Vagina (tissue), 2 donors: Measurements from ENCODE around the gene CDKN1A. TPM values are rescaled to one million over a fixed set of nuclear protein-coding genes. Genes with fewer than 3 reads are reported as not detected.
A peak's percentile ranks its signal among the peaks of the same experiment; 100 is the strongest.

Experiments
- DNase-seq, 2 donors: peaks; one replicate each; pipeline ENCODE4 v3.0.0-alpha.2; 2017; ENCODE audit errors: extremely low spot score in 2 of 2
- H3K27ac ChIP-seq: fragments of 200-600 bp; sonication (generic); one replicate; pipeline ENCODE4 v1.5.1; 2019
- H3K27me3 ChIP-seq: fragments of 200-600 bp; sonication (generic); one replicate; pipeline ENCODE4 v1.5.1; 2019
- H3K36me3 ChIP-seq, 2 donors: fragments of 200-600 bp; sonication (generic); one replicate each; pipeline ENCODE4 v1.5.1; 2017 to 2019
- H3K4me1 ChIP-seq: fragments of 200-600 bp; sonication (generic); one replicate; pipeline ENCODE4 v1.5.1; 2019
- H3K4me3 ChIP-seq, 2 donors: fragments of 200-600 bp; sonication (generic); 1 replicate in 1 of 2; 2 replicates in 1 of 2; pipeline ENCODE4 v1.5.1; 2016 to 2019
- H3K9me3 ChIP-seq: fragments of 200-600 bp; sonication (generic); one replicate; pipeline ENCODE4 v1.5.1; 2019
- POLR2A ChIP-seq, 2 donors: fragments of 450-650 bp; IDR thresholded peaks; one replicate each; pipeline ENCODE4 v1.6.1; 2017; ENCODE audit warnings: antibody characterized with exemption in 2 of 2, mild to moderate bottlenecking in 2 of 2, moderate library complexity in 2 of 2
- POLR2AphosphoS5 ChIP-seq, 2 donors: sonication (generic); formaldehyde crosslinking; IDR thresholded peaks; one replicate each; pipeline ENCODE4 v1.9.0; 2017; ENCODE audit warnings: antibody characterized with exemption in 2 of 2, mild to moderate bottlenecking in 2 of 2, low read depth in 1 of 2; ENCODE audit not compliant: insufficient read depth in 1 of 2
- intact Hi-C: fragments of 100-400 bp; cut with DNase I; formaldehyde crosslinking; loops from one replicate; pipeline ENCODE4 v1.15.1; 2023
- total RNA-seq: library from RNA; depleted of rRNA; stranded (reverse); fragments of >200 nt; gene quantifications from one replicate; pipeline ENCODE4 v1.2.3, GENCODE V29; 2016
- TF ChIP-seq, protein P1 (sequence below), 3 experiments: fragments of 450-650 bp in 2 of 3; fragments of 200-600 bp in 1 of 3; sonication (generic) in 1 of 3; IDR thresholded peaks; one replicate each; pipeline ENCODE4 v1.5.1; 2017 to 2019; ENCODE audit warnings: antibody characterized with exemption in 3 of 3, mild to moderate bottlenecking in 2 of 3, moderate library complexity in 2 of 3

CDKN1A gene
- total RNA-seq, 1 donor from 2014 or later, result 169 TPM

DNA sequence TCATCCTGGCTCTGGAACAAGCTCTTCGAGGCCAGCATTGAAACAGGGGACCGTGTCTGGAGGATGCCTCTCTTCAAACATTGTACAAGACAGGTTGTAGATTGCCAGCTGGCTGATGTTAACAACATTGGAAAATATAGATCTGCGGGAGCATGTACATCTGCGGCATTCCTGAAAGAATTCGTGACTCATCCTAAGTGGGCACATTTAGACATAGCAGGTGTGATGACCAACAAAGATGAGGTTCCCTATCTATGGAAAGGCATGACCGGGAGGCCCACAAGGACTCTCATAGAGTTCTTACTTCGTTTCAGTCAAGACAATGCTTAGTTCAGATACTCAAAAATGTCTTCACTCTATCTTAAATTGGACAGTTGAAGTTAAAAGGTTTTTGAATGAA is 3.6 kb upstream of the CDKN1A start:
- DNase-seq, result no peak
- TF ChIP-seq, protein P1, sequence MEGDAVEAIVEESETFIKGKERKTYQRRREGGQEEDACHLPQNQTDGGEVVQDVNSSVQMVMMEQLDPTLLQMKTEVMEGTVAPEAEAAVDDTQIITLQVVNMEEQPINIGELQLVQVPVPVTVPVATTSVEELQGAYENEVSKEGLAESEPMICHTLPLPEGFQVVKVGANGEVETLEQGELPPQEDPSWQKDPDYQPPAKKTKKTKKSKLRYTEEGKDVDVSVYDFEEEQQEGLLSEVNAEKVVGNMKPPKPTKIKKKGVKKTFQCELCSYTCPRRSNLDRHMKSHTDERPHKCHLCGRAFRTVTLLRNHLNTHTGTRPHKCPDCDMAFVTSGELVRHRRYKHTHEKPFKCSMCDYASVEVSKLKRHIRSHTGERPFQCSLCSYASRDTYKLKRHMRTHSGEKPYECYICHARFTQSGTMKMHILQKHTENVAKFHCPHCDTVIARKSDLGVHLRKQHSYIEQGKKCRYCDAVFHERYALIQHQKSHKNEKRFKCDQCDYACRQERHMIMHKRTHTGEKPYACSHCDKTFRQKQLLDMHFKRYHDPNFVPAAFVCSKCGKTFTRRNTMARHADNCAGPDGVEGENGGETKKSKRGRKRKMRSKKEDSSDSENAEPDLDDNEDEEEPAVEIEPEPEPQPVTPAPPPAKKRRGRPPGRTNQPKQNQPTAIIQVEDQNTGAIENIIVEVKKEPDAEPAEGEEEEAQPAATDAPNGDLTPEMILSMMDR (IDR thresholded peaks at IDR 0.05), result no peak
- no peak for TF ChIP-seq POLR2AphosphoS5 (IDR thresholded peaks at IDR 0.05; ENCODE audit: insufficient read depth in 1 of 2, low read depth in 1 of 2)
- no peak for TF ChIP-seq POLR2A (IDR thresholded peaks at IDR 0.05)
- Histone ChIP-seq H3K4me3 (no peak overlapping the region), H3K9me3 (no peaks in the 10 kb centered on the region), H3K27ac (no peak overlapping the region), H3K36me3 (no peaks in the 10 kb centered on the region), H3K27me3 (no peaks in the 10 kb centered on the region), H3K4me1 (peaks cover 29% of the 10 kb centered on the region)
- intact Hi-C loops, result loop anchor here (5.0 kb wide), 1 partner anchor 48 kb away; no protein-coding TSS in a partner anchor

DNA sequence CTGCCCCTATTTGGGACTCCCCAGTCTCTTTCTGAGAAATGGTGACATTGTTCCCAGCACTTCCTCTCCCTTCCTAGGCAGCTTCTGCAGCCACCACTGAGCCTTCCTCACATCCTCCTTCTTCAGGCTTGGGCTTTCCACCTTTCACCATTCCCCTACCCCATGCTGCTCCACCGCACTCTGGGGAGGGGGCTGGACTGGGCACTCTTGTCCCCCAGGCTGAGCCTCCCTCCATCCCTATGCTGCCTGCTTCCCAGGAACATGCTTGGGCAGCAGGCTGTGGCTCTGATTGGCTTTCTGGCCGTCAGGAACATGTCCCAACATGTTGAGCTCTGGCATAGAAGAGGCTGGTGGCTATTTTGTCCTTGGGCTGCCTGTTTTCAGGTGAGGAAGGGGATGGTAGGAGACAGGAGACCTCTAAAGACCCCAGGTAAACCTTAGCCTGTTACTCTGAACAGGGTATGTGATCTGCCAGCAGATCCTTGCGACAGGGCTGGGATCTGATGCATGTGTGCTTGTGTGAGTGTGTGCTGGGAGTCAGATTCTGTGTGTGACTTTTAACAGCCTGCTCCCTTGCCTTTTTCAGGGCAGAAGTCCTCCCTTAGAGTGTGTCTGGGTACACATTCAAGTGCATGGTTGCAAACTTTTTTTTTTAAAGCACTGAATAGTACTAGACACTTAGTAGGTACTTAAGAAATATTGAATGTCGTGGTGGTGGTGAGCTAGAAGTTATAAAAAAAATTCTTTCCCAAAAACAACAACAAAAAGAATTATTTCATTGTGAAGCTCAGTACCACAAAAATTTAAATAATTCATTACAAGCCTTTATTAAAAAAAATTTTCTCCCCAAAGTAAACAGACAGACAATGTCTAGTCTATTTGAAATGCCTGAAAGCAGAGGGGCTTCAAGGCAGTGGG is 2.1 kb upstream of the CDKN1A start:
- TF ChIP-seq POLR2A (IDR thresholded peaks at IDR 0.05), result no peak
- TF ChIP-seq, protein P1 (IDR thresholded peaks at IDR 0.05), result no peak
- TF ChIP-seq POLR2AphosphoS5 (IDR thresholded peaks at IDR 0.05; ENCODE audit: insufficient read depth in 1 of 2, low read depth in 1 of 2), result peak in 1 of 2 donors; percentile 13
- Histone ChIP-seq H3K27ac (peak overlapping the region; percentile 99), H3K36me3 (no peaks in the 10 kb centered on the region), H3K9me3 (no peaks in the 10 kb centered on the region), H3K4me1 (peaks cover 36% of the 10 kb centered on the region), H3K4me3 (no peak overlapping the region), H3K27me3 (no peaks in the 10 kb centered on the region)
- intact Hi-C loops, result loop anchor here (5.0 kb wide), 1 partner anchor 49 kb away; no protein-coding TSS in a partner anchor
- DNase-seq, result no peak

DNA sequence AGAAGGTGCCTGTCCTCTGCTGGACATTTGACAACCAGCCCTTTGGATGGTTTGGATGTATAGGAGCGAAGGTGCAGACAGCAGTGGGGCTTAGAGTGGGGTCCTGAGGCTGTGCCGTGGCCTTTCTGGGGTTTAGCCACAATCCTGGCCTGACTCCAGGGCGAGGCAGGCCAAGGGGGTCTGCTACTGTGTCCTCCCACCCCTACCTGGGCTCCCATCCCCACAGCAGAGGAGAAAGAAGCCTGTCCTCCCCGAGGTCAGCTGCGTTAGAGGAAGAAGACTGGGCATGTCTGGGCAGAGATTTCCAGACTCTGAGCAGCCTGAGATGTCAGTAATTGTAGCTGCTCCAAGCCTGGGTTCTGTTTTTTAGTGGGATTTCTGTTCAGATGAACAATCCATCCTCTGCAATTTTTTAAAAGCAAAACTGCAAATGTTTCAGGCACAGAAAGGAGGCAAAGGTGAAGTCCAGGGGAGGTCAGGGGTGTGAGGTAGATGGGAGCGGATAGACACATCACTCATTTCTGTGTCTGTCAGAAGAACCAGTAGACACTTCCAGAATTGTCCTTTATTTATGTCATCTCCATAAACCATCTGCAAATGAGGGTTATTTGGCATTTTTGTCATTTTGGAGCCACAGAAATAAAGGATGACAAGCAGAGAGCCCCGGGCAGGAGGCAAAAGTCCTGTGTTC is 1.3 kb upstream of the CDKN1A start:
- DNase-seq, result no peak
- Histone ChIP-seq H3K36me3 (no peaks in the 10 kb centered on the region), H3K27ac (peak overlapping the region; percentile 99), H3K4me1 (peaks cover 44% of the 10 kb centered on the region), H3K9me3 (no peaks in the 10 kb centered on the region), H3K27me3 (no peaks in the 10 kb centered on the region), H3K4me3 (no peak overlapping the region)
- intact Hi-C loops, result loop anchor here (5.0 kb wide), 1 partner anchor 50 kb away; no protein-coding TSS in a partner anchor
- TF ChIP-seq, protein P1 (IDR thresholded peaks at IDR 0.05), result no peak
- TF ChIP-seq POLR2AphosphoS5 (IDR thresholded peaks at IDR 0.05; ENCODE audit: insufficient read depth in 1 of 2, low read depth in 1 of 2) (no peak), POLR2A (IDR thresholded peaks at IDR 0.05) (no peak)

DNA sequence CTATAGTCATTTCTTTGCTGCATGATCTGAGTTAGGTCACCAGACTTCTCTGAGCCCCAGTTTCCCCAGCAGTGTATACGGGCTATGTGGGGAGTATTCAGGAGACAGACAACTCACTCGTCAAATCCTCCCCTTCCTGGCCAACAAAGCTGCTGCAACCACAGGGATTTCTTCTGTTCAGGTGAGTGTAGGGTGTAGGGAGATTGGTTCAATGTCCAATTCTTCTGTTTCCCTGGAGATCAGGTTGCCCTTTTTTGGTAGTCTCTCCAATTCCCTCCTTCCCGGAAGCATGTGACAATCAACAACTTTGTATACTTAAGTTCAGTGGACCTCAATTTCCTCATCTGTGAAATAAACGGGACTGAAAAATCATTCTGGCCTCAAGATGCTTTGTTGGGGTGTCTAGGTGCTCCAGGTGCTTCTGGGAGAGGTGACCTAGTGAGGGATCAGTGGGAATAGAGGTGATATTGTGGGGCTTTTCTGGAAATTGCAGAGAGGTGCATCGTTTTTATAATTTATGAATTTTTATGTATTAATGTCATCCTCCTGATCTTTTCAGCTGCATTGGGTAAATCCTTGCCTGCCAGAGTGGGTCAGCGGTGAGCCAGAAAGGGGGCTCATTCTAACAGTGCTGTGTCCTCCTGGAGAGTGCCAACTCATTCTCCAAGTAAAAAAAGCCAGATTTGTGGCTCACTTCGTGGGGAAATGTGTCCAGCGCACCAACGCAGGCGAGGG is 594 bp upstream of the CDKN1A start:
- intact Hi-C loops, result loop anchor here (5.0 kb wide), 1 partner anchor 51 kb away; no protein-coding TSS in a partner anchor
- TF ChIP-seq, protein P1 (IDR thresholded peaks at IDR 0.05), result no peak
- TF ChIP-seq POLR2A (IDR thresholded peaks at IDR 0.05), result no peak
- TF ChIP-seq POLR2AphosphoS5 (IDR thresholded peaks at IDR 0.05; ENCODE audit: insufficient read depth in 1 of 2, low read depth in 1 of 2), result no peak
- no peak for DNase-seq
- H3K27me3 ChIP-seq, result no peaks in the 10 kb centered on the region
- peak overlapping the region; percentile 99 for H3K27ac ChIP-seq
- H3K9me3 ChIP-seq, result no peaks in the 10 kb centered on the region
- H3K36me3 ChIP-seq, result no peaks in the 10 kb centered on the region
- H3K4me1 ChIP-seq, result peaks cover 51% of the 10 kb centered on the region
- peak overlapping the region; percentile 78 to 83 for H3K4me3 ChIP-seq
